ENCODE results near the gene KIAA0232.

Gene KIAA0232

DNA sequence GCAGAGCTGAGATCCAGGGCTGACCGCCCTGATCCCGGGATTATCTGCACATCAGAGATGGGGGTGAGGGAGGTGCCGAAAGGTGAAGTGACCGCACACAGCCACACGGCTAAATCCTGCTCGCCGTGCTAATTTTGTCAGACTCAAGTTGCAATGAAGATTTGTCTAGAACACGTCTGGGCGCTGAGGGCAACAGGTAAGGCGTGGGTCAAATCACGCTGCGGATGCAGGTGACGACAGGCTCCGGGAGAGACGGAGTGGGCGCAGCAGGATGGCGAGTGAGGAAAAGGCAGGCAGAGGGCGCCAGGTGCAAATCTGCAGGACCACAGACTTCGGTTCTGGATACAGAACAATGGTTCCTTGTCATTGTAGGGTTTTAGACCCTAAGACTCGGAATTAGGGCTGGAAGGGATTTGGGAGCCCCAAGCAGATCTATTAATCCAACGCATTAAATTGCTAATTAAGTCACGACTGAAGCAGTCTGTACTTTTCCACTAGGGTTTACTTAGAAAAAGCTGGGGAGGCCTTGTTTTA lies 125.2 kb downstream of the KIAA0232 start:
- H3K79me2 ChIP-seq (ENCODE audit: control insufficient read depth, low read length) = peaks cover 27% of the 10 kb centered on the region
- peaks cover 38% of the 10 kb centered on the region for H3K4me1 ChIP-seq (ENCODE audit: control insufficient read depth, low read length)
- H3K27me3 ChIP-seq (ENCODE audit: control insufficient read depth, low read length) = peaks cover 4% of the 10 kb centered on the region
- no peak overlapping the region; the same call in 1 of the 2 replicates for H3K4me3 ChIP-seq (ENCODE audit: low read length)
- no peaks in the 10 kb centered on the region for H3K9me3 ChIP-seq (ENCODE audit: control insufficient read depth, insufficient read depth, low read length)
- H4K20me1 ChIP-seq (ENCODE audit: control insufficient read depth, insufficient read depth, low read depth, low read length) = peaks cover 11% of the 10 kb centered on the region; the same call in 1 of the 2 replicates
- no peak for TF ChIP-seq EZH2phosphoT487 (IDR thresholded peaks at IDR 0.05; ENCODE audit: borderline replicate concordance, low read length)
- TF ChIP-seq, protein P1, sequence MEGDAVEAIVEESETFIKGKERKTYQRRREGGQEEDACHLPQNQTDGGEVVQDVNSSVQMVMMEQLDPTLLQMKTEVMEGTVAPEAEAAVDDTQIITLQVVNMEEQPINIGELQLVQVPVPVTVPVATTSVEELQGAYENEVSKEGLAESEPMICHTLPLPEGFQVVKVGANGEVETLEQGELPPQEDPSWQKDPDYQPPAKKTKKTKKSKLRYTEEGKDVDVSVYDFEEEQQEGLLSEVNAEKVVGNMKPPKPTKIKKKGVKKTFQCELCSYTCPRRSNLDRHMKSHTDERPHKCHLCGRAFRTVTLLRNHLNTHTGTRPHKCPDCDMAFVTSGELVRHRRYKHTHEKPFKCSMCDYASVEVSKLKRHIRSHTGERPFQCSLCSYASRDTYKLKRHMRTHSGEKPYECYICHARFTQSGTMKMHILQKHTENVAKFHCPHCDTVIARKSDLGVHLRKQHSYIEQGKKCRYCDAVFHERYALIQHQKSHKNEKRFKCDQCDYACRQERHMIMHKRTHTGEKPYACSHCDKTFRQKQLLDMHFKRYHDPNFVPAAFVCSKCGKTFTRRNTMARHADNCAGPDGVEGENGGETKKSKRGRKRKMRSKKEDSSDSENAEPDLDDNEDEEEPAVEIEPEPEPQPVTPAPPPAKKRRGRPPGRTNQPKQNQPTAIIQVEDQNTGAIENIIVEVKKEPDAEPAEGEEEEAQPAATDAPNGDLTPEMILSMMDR (IDR thresholded peaks at IDR 0.05; ENCODE audit: low read depth, low read length, poor library complexity, severe bottlenecking) = peak; percentile 41
- no peaks in the 10 kb centered on the region for H3F3A ChIP-seq (ENCODE audit: control insufficient read depth, insufficient read depth)
- no peaks in the 10 kb centered on the region for H3K9me2 ChIP-seq (replicated peaks; ENCODE audit: control insufficient read depth, low read length)
- H3K4me2 ChIP-seq (ENCODE audit: low read length) = no peak overlapping the region
- H3K36me3 ChIP-seq (ENCODE audit: control insufficient read depth, low read length) = peaks cover 7% of the 10 kb centered on the region
- no peak overlapping the region for H3K27ac ChIP-seq (ENCODE audit: low read depth, low read length)

DNA sequence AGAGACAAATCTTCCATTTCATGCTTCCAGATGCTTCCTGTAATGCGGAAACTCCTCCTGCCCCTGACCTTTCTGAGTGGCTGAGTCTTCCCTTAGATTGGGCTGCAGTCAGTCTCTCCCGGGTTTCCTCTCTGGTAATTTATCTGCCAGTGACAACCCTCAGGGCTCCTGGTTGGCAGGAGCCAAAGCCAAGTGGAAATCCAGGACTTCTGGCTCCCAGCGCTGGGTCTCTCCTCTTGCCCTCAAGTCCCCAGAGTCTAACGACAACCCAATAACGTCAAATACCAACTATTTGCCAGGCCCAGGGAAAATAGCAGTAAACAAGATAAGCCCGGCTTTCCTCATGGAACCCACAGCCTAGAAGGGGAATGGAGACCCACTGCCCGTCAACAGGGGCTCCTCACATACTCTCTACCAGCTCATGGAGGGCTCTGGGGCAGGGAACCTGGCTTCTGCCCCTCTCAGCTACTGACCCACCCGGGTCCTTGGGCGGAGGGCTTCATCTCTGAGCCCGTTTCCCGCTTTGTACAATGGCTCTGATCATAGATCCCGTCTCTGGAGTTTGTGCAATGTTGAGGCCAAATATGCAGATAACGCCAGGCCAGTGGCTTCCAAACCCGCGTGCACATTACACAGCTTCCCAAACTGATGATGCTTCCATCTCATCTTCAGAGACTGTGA lies 126.0 kb downstream of the KIAA0232 start:
- H3F3A ChIP-seq (ENCODE audit: control insufficient read depth, insufficient read depth) = no peaks in the 10 kb centered on the region
- TF ChIP-seq, protein P1 (IDR thresholded peaks at IDR 0.05; ENCODE audit: low read depth, low read length, poor library complexity, severe bottlenecking) = no peak
- no peak for TF ChIP-seq EZH2phosphoT487 (IDR thresholded peaks at IDR 0.05; ENCODE audit: borderline replicate concordance, low read length)
- H3K4me3 ChIP-seq (ENCODE audit: low read length) = peak overlapping the region; percentile 96
- peaks cover 35% of the 10 kb centered on the region for H3K79me2 ChIP-seq (ENCODE audit: control insufficient read depth, low read length)
- peaks cover 46% of the 10 kb centered on the region for H3K4me1 ChIP-seq (ENCODE audit: control insufficient read depth, low read length)
- peaks cover 7% of the 10 kb centered on the region for H3K36me3 ChIP-seq (ENCODE audit: control insufficient read depth, low read length)
- H3K4me2 ChIP-seq (ENCODE audit: low read length) = peak overlapping the region; percentile 83
- H3K27ac ChIP-seq (ENCODE audit: low read depth, low read length) = peak overlapping the region; percentile 81
- no peaks in the 10 kb centered on the region for H3K9me3 ChIP-seq (ENCODE audit: control insufficient read depth, insufficient read depth, low read length)
- peaks cover 11% of the 10 kb centered on the region for H4K20me1 ChIP-seq (ENCODE audit: control insufficient read depth, insufficient read depth, low read depth, low read length)
- H3K9me2 ChIP-seq (replicated peaks; ENCODE audit: control insufficient read depth, low read length) = no peaks in the 10 kb centered on the region
- peaks cover 4% of the 10 kb centered on the region for H3K27me3 ChIP-seq (ENCODE audit: control insufficient read depth, low read length)

DNA sequence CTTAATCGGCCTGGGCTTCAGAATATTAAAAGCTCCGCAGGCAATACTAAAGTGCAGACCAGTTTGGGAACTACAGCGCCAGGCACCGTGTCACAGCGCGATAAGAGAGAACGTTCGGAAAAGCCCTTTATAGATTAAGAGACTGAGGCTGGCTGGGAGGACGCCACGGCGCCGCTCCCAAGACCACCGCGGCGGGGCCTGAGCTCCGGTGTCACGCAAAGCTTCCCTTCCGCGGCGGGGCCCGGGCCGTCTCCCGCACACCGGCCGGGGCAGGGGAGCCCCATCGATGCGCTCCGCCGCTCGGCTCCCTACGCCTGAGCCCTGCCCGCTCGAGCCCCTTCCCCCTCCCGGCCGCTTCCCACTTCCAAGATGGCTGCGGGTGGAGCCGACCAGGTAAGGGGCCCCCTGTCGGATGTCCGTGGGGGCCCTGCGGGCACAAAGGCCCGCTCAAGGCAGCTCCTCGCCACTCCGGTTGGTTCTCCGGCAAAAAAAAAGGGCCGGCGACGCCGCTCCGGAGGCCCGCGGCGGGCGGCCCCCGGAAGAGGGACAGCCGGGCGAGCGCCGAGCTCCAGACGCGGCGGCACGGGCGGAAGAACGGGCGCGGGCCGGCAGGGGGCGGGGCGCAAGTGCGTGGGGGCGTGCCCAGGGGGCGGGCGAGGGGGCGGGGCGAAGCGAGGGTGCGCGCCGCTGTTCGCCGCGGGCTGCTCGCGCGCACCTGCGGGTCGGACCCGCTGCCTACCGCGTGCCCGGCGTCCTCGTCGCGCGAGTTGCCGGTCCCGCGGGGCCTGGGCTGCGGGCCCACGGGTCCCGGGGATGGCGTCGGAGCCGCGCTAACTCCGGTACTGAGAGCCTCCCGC lies 126.8 kb downstream of the KIAA0232 start, which contains the start of gene TBC1D14:
Gene TBC1D14 (plus strand): TSS at position 714 of the 857 bp plus-strand sequence. CDS start 13,564 bp downstream, outside the sequence.
- Histone ChIP-seq H3K36me3 (ENCODE audit: control insufficient read depth, low read length) (peaks cover 7% of the 10 kb centered on the region), H3K27me3 (ENCODE audit: control insufficient read depth, low read length) (peaks cover 4% of the 10 kb centered on the region), H3K9me3 (ENCODE audit: control insufficient read depth, insufficient read depth, low read length) (no peaks in the 10 kb centered on the region), H4K20me1 (ENCODE audit: control insufficient read depth, insufficient read depth, low read depth, low read length) (peaks cover 11% of the 10 kb centered on the region), H3K4me1 (ENCODE audit: control insufficient read depth, low read length) (peaks cover 53% of the 10 kb centered on the region), H3K4me3 (ENCODE audit: low read length) (peak within 1 kb of the TSS; percentile 96), H3K27ac (ENCODE audit: low read depth, low read length) (peak within 1 kb of the TSS; percentile 81), H3F3A (ENCODE audit: control insufficient read depth, insufficient read depth) (no peaks in the 10 kb centered on the region), H3K9me2 (replicated peaks; ENCODE audit: control insufficient read depth, low read length) (no peaks in the 10 kb centered on the region), H3K4me2 (ENCODE audit: low read length) (peak within 1 kb of the TSS; percentile 100), H3K79me2 (ENCODE audit: control insufficient read depth, low read length) (peaks cover 43% of the 10 kb centered on the region)
- TF ChIP-seq, protein P1 (IDR thresholded peaks at IDR 0.05; ENCODE audit: low read depth, low read length, poor library complexity, severe bottlenecking) = no peak
- TF ChIP-seq EZH2phosphoT487 (IDR thresholded peaks at IDR 0.05; ENCODE audit: borderline replicate concordance, low read length) = no peak
